SK-N-SH (cell line): Measurements from ENCODE around the gene ADGRB2. TPM values are rescaled to one million over a fixed set of nuclear protein-coding genes. Genes with fewer than 3 reads are reported as not detected.

ENCODE experiments used
- CTCF ChIA-PET: fragments of 300-600, 350-600 bp; formaldehyde crosslinking; extraction: SDS; loops from one replicate; lab custom pipeline; 2021; lab: Yijun Ruan, JAX
- POLR2A ChIA-PET: fragments of 350-600 bp; sonication (Branson Sonifier 250); formaldehyde crosslinking; extraction: SDS; loops from one replicate; lab custom pipeline; 2020; ENCODE audit warnings: antibody characterized with exemption, inconsistent platforms; lab: Yijun Ruan, JAX
- DNase-seq: peaks from one replicate; pipeline ENCODE4 v3.0.0; 2012
- H2AFZ ChIP-seq: fragments of 200-600 bp; sonication (generic); 2 replicates; pipeline ENCODE4 v1.8.1; 2016; ENCODE audit warnings: antibody characterized with exemption, mild to moderate bottlenecking, low read depth
- H3F3A ChIP-seq: fragments of 200-600 bp; sonication (generic); replicated peaks from 2 replicates; pipeline ENCODE3; 2016; ENCODE audit warnings: antibody characterized with exemption, mild to moderate bottlenecking; ENCODE audit not compliant: insufficient read depth
- H3K27ac ChIP-seq, 2 experiments: fragments of 200-500 bp in 1 of 2; fragments of 200-600 bp in 1 of 2; sonication (Bioruptor generic) in 1 of 2; sonication (generic), shearing (Covaris generic) in 1 of 2; 2 replicates each; pipeline versions ENCODE4 v1.5.1 to v1.6.1; 2014 to 2016; ENCODE audit warnings: low read depth in 2 of 2, inconsistent platforms in 1 of 2, low read length in 1 of 2, mild to moderate bottlenecking in 1 of 2, mixed read lengths in 1 of 2
- H3K27me3 ChIP-seq: fragments of 200-600 bp; sonication (generic), shearing (Covaris generic); 2 replicates; pipeline ENCODE4 v1.6.1; 2016; ENCODE audit warnings: mixed run types; ENCODE audit not compliant: insufficient read depth
- H3K36me3 ChIP-seq, 2 experiments: fragments of 200-500 bp in 1 of 2; fragments of 200-600 bp in 1 of 2; sonication (Bioruptor generic) in 1 of 2; sonication (generic) in 1 of 2; replicated peaks in 1 of 2; 2 replicates each; pipeline versions ENCODE3 to v1.5.1; 2014 to 2016; ENCODE audit warnings: low read length in 1 of 2, mild to moderate bottlenecking in 1 of 2; ENCODE audit not compliant: insufficient read depth in 2 of 2, control insufficient read depth in 1 of 2
- H3K4me1 ChIP-seq, 2 experiments: fragments of 200-500 bp in 1 of 2; fragments of 200-600 bp in 1 of 2; sonication (Bioruptor generic) in 1 of 2; sonication (generic), shearing (Covaris generic) in 1 of 2; 2 replicates each; pipeline versions ENCODE4 v1.5.1 to v1.6.1; 2014 to 2016; ENCODE audit warnings: low read depth in 1 of 2, low read length in 1 of 2, mixed run types in 1 of 2; ENCODE audit not compliant: insufficient read depth in 2 of 2, control insufficient read depth in 1 of 2
- H3K4me2 ChIP-seq: fragments of 200-600 bp; sonication (generic), shearing (Covaris generic); 2 replicates; pipeline ENCODE4 v1.6.1; 2017; ENCODE audit warnings: mixed run types
- H3K4me3 ChIP-seq, 2 experiments: fragments of 200-500 bp in 1 of 2; fragments of 200-600 bp in 1 of 2; sonication (Bioruptor generic) in 1 of 2; sonication (generic), shearing (Covaris generic) in 1 of 2; 2 replicates each; pipeline versions ENCODE4 v1.5.1 to v1.8.1; 2014 to 2016; ENCODE audit warnings: low read depth in 2 of 2, inconsistent platforms in 1 of 2, low read length in 1 of 2, mild to moderate bottlenecking in 1 of 2, mixed read lengths in 1 of 2, moderate library complexity in 1 of 2
- H3K79me2 ChIP-seq: fragments of 200-600 bp; sonication (generic); 2 replicates; pipeline ENCODE4 v1.8.1; 2017; ENCODE audit warnings: mild to moderate bottlenecking; ENCODE audit not compliant: insufficient read depth
- H3K9ac ChIP-seq: fragments of 200-600 bp; sonication (generic); 2 replicates; pipeline ENCODE4 v1.6.1; 2017; ENCODE audit warnings: mixed run types
- H3K9me2 ChIP-seq: fragments of 200-600 bp; sonication (generic); 2 replicates; pipeline ENCODE4 v1.6.1; 2017; ENCODE audit warnings: mixed run types
- H3K9me3 ChIP-seq: fragments of 200-600 bp; sonication (generic); 2 replicates; pipeline ENCODE4 v1.6.1; 2017; ENCODE audit warnings: mixed run types, mild to moderate bottlenecking, moderate library complexity
- H4K20me1 ChIP-seq: fragments of 200-600 bp; sonication (generic); 2 replicates; pipeline ENCODE4 v1.6.1; 2017; ENCODE audit warnings: mild to moderate bottlenecking, mixed run types; ENCODE audit not compliant: insufficient read depth
- FOXJ3 ChIP-seq: sonication (generic); formaldehyde crosslinking; IDR thresholded peaks from 2 replicates; pipeline ENCODE4 v1.5.1; 2020; ENCODE audit warnings: mild to moderate bottlenecking, missing genetic modification reagents
- GATA2 ChIP-seq: sonication (generic); formaldehyde crosslinking; IDR thresholded peaks from 2 replicates; pipeline ENCODE4 v1.5.0; 2020; ENCODE audit warnings: mild to moderate bottlenecking, missing genetic modification reagents
- MEF2A ChIP-seq: IDR thresholded peaks from 2 replicates; pipeline ENCODE4 v1.4.0; 2012; ENCODE audit warnings: low read depth, borderline replicate concordance
- MXI1 ChIP-seq: IDR thresholded peaks from 2 replicates; pipeline ENCODE4 v1.6.1; 2012; ENCODE audit warnings: mild to moderate bottlenecking, low read depth, low read length, improper control_type of control experiment
- POLR2AphosphoS5 ChIP-seq: IDR thresholded peaks from 2 replicates; pipeline ENCODE4 v1.6.1; 2012; ENCODE audit warnings: low read depth, low read length
- RXRA ChIP-seq: IDR thresholded peaks from 2 replicates; pipeline ENCODE4 v1.4.0; 2012; ENCODE audit warnings: low read depth, mild to moderate bottlenecking, borderline replicate concordance
- SMC3 ChIP-seq: IDR thresholded peaks from 2 replicates; pipeline ENCODE4 v1.6.1; 2012; ENCODE audit warnings: low read depth, low read length, improper control_type of control experiment
- YY1 ChIP-seq: IDR thresholded peaks from 2 replicates; pipeline ENCODE4 v1.4.0; 2012; ENCODE audit warnings: low read depth, mild to moderate bottlenecking
- WGBS: methylation state at CpG from one replicate; pipeline ENCODE4 v1.1.6; 2017; ENCODE audit warnings: low lambda C conversion rate; 5-methylcytosine and 5-hydroxymethylcytosine counted together
- polyA plus RNA-seq, 3 experiments: library from polyadenylated mRNA; depleted of rRNA; stranded (reverse); fragments of >200 nt; gene quantifications; 2 replicates each; pipeline ENCODE4 v1.2.3, GENCODE V29; 2012
- TF ChIP-seq, protein P1 (sequence below): IDR thresholded peaks from 2 replicates; pipeline ENCODE4 v1.4.0; 2012; ENCODE audit warnings: low read depth, borderline replicate concordance
- TF ChIP-seq, protein P2 (sequence below): fragments of 150-350 bp; IDR thresholded peaks from 2 replicates; pipeline ENCODE4 v1.6.1; 2017; ENCODE audit warnings: antibody characterized with exemption, low read length, low read depth, borderline replicate concordance
- TF ChIP-seq, protein P3 (sequence below): fragments of 150-350 bp; IDR thresholded peaks from 2 replicates; pipeline ENCODE4 v1.6.1; 2016; ENCODE audit warnings: mild to moderate bottlenecking, low read depth, low read length
- TF ChIP-seq, protein P4 (sequence below): IDR thresholded peaks from 2 replicates; pipeline ENCODE4 v1.6.1; 2012; ENCODE audit warnings: mild to moderate bottlenecking, low read depth, low read length, moderate library complexity
- TF ChIP-seq, protein P5 (sequence below): IDR thresholded peaks from 2 replicates; pipeline ENCODE4; 2012
- TF ChIP-seq, protein P6 (sequence below): fragments of 200-600 bp; sonication (generic); IDR thresholded peaks from 2 replicates; pipeline ENCODE4 v1.6.1; 2017; ENCODE audit warnings: antibody characterized with exemption, mild to moderate bottlenecking, moderate library complexity

Gene ADGRB2
- polyA plus RNA-seq, 1 of the 3 experiments (the other 2 are of a cell fraction) = 13.0 TPM

DNA sequence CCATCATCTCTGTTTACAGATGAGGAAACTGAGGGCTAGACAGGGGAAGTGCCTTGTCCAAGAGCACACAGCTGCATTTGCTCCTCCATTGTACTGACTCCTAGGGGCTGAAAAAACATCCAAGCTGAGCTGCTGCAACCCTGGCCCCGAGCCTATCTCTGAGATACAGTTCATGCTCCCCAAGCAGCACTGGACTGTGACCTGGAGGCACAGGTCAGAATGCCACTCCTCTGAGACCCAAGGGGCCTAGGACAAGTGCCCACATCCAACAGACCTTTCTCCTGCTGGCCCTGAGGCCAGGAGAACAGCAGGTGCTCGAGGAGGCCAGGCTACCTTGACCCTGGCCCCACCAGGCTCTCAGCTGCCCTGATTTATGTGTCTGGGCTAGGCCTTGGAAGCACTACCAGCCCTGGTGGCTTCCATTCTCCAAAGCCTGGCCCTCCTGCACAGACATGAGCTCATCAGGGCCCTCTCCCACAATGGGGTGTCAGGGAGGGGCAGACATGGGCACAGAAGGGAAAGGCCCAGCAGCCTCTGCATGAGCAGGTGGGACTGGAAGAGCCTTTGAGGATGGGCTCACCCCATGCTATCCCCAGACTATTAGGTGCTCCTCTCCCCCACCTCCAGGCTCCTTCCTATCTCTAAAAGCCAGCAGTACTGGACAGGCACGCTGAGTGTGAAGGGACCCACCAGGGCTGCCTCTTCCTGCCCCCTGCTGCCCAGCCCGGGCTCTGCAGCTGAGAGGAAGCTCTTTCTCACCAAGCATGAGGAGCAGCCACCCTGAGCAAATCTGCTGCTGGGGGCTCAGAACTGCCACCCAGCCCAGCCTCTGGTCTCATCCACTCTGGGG is 18.8 kb downstream of the ADGRB2 start (continued):
- TF ChIP-seq, protein P1, sequence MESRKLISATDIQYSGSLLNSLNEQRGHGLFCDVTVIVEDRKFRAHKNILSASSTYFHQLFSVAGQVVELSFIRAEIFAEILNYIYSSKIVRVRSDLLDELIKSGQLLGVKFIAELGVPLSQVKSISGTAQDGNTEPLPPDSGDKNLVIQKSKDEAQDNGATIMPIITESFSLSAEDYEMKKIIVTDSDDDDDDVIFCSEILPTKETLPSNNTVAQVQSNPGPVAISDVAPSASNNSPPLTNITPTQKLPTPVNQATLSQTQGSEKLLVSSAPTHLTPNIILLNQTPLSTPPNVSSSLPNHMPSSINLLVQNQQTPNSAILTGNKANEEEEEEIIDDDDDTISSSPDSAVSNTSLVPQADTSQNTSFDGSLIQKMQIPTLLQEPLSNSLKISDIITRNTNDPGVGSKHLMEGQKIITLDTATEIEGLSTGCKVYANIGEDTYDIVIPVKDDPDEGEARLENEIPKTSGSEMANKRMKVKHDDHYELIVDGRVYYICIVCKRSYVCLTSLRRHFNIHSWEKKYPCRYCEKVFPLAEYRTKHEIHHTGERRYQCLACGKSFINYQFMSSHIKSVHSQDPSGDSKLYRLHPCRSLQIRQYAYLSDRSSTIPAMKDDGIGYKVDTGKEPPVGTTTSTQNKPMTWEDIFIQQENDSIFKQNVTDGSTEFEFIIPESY = no peak
- no peak for TF ChIP-seq POLR2AphosphoS5
- TF ChIP-seq, protein P2, sequence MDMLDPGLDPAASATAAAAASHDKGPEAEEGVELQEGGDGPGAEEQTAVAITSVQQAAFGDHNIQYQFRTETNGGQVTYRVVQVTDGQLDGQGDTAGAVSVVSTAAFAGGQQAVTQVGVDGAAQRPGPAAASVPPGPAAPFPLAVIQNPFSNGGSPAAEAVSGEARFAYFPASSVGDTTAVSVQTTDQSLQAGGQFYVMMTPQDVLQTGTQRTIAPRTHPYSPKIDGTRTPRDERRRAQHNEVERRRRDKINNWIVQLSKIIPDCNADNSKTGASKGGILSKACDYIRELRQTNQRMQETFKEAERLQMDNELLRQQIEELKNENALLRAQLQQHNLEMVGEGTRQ = no peak

DNA sequence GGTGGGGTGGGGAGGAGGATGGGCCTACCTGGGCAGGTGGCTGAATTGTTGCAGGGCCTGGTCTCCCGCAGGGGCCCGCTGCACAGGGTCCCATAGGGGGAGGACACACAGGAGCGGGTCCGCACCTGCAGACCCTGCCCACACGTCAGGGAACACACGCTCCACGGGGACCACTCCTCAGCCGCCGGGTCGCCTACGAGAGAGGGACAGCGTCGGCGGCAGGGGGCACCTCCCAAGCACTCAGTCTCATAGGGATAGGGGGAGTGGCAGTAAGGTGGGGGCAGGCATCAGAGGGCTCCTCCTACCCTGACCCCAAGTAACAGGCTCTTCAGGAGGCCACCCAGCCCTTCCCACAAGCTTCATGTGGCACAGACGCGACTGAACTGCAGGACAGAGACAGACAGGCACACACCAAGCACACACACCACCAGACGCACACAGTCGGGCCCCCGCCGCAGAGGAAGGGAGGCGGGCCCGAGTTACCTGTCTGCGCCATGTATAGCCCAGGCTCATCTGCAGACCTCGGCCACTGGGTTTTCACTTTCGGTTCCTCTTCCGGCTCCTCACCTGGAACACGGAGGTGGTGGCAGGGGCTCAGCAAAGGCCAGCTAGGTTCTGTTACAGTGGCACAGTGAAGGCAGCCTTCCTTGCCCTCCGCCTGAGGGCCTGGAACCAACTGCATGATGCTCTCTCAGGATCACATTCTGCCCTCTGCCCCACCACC is 19.8 kb downstream of the ADGRB2 start:
- WGBS = 97% methylated on average over 12 of the region's 28 CpGs
- H3K9ac ChIP-seq = no peak overlapping the region
- no peak overlapping the region for H2AFZ ChIP-seq
- no peak for DNase-seq
- peaks cover 0 to 4% of the 10 kb centered on the region in 2 experiments for H3K36me3 ChIP-seq
- peaks cover 0 to 45% of the 10 kb centered on the region in 2 experiments; a peak in 1 of 4 replicates for H3K4me1 ChIP-seq
- H3K9me3 ChIP-seq = no peaks in the 10 kb centered on the region
- no peak overlapping the region for H3K27ac ChIP-seq
- no peaks in the 10 kb centered on the region for H3F3A ChIP-seq
- no peaks in the 10 kb centered on the region for H3K9me2 ChIP-seq
- no peaks in the 10 kb centered on the region for H3K79me2 ChIP-seq
- no peaks in the 10 kb centered on the region for H3K27me3 ChIP-seq
- H3K4me2 ChIP-seq = no peak overlapping the region
- ChIA-PET CTCF (interaction anchor here (0.6 to 6.0 kb wide), 17 partner anchors 10 to 614 kb away, joined by 3 to 111 read pairs (median 9); partner anchors contain the start of gene ADGRB2), POLR2A (no interaction called here)
- no peak overlapping the region for H3K4me3 ChIP-seq
- peaks cover 13% of the 10 kb centered on the region for H4K20me1 ChIP-seq
- TF ChIP-seq RXRA = no peak
- TF ChIP-seq, protein P3, sequence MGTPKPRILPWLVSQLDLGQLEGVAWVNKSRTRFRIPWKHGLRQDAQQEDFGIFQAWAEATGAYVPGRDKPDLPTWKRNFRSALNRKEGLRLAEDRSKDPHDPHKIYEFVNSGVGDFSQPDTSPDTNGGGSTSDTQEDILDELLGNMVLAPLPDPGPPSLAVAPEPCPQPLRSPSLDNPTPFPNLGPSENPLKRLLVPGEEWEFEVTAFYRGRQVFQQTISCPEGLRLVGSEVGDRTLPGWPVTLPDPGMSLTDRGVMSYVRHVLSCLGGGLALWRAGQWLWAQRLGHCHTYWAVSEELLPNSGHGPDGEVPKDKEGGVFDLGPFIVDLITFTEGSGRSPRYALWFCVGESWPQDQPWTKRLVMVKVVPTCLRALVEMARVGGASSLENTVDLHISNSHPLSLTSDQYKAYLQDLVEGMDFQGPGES = no peak
- no peak for TF ChIP-seq MEF2A
- no peak for TF ChIP-seq SMC3
- TF ChIP-seq MXI1 = no peak
- TF ChIP-seq GATA2 (CRISPR knock-in tag) = no peak
- TF ChIP-seq YY1 = no peak
- TF ChIP-seq, protein P4, sequence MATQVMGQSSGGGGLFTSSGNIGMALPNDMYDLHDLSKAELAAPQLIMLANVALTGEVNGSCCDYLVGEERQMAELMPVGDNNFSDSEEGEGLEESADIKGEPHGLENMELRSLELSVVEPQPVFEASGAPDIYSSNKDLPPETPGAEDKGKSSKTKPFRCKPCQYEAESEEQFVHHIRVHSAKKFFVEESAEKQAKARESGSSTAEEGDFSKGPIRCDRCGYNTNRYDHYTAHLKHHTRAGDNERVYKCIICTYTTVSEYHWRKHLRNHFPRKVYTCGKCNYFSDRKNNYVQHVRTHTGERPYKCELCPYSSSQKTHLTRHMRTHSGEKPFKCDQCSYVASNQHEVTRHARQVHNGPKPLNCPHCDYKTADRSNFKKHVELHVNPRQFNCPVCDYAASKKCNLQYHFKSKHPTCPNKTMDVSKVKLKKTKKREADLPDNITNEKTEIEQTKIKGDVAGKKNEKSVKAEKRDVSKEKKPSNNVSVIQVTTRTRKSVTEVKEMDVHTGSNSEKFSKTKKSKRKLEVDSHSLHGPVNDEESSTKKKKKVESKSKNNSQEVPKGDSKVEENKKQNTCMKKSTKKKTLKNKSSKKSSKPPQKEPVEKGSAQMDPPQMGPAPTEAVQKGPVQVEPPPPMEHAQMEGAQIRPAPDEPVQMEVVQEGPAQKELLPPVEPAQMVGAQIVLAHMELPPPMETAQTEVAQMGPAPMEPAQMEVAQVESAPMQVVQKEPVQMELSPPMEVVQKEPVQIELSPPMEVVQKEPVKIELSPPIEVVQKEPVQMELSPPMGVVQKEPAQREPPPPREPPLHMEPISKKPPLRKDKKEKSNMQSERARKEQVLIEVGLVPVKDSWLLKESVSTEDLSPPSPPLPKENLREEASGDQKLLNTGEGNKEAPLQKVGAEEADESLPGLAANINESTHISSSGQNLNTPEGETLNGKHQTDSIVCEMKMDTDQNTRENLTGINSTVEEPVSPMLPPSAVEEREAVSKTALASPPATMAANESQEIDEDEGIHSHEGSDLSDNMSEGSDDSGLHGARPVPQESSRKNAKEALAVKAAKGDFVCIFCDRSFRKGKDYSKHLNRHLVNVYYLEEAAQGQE = no peak
- TF ChIP-seq, protein P5, sequence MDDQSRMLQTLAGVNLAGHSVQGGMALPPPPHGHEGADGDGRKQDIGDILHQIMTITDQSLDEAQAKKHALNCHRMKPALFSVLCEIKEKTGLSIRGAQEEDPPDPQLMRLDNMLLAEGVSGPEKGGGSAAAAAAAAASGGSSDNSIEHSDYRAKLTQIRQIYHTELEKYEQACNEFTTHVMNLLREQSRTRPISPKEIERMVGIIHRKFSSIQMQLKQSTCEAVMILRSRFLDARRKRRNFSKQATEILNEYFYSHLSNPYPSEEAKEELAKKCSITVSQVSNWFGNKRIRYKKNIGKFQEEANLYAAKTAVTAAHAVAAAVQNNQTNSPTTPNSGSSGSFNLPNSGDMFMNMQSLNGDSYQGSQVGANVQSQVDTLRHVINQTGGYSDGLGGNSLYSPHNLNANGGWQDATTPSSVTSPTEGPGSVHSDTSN = no peak
- TF ChIP-seq, protein P6, sequence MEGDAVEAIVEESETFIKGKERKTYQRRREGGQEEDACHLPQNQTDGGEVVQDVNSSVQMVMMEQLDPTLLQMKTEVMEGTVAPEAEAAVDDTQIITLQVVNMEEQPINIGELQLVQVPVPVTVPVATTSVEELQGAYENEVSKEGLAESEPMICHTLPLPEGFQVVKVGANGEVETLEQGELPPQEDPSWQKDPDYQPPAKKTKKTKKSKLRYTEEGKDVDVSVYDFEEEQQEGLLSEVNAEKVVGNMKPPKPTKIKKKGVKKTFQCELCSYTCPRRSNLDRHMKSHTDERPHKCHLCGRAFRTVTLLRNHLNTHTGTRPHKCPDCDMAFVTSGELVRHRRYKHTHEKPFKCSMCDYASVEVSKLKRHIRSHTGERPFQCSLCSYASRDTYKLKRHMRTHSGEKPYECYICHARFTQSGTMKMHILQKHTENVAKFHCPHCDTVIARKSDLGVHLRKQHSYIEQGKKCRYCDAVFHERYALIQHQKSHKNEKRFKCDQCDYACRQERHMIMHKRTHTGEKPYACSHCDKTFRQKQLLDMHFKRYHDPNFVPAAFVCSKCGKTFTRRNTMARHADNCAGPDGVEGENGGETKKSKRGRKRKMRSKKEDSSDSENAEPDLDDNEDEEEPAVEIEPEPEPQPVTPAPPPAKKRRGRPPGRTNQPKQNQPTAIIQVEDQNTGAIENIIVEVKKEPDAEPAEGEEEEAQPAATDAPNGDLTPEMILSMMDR = no peak
- no peak for TF ChIP-seq FOXJ3 (CRISPR knock-in tag)
